ENCODE data around the gene NSUN3.

The NSUN3 gene

GRCh38 chr3:94118390-94118789 lies 55.5 kb downstream of the NSUN3 start:
- no peak for TF ChIP-seq CTCF (conservative IDR thresholded peaks at IDR 0.05; ENCODE audit: control insufficient read depth, insufficient read depth, low read depth, low read length)
- H3K4me3 ChIP-seq (ENCODE audit: control insufficient read depth, low read depth, low read length) = no peak overlapping the region
- no peak for DNase-seq (ENCODE audit: low read depth)

- TF ChIP-seq CTCF (conservative IDR thresholded peaks at IDR 0.05; ENCODE audit: control insufficient read depth, insufficient read depth, low read depth, low read length) = no peak
- DNase-seq (ENCODE audit: low read depth) = no peak
- no peak overlapping the region for H3K4me3 ChIP-seq (ENCODE audit: control insufficient read depth, low read depth, low read length)
These were observed 58.3 kb downstream of the NSUN3 start for GRCh38 chr3:94121161-94121560.

- DNase-seq (ENCODE audit: low read depth) = no peak
- no peak overlapping the region for H3K4me3 ChIP-seq (ENCODE audit: control insufficient read depth, low read depth, low read length)
- TF ChIP-seq CTCF (conservative IDR thresholded peaks at IDR 0.05; ENCODE audit: control insufficient read depth, insufficient read depth, low read depth, low read length) = no peak
These were observed 64.3 kb downstream of the NSUN3 start for GRCh38 chr3:94127115-94127514.

DNA sequence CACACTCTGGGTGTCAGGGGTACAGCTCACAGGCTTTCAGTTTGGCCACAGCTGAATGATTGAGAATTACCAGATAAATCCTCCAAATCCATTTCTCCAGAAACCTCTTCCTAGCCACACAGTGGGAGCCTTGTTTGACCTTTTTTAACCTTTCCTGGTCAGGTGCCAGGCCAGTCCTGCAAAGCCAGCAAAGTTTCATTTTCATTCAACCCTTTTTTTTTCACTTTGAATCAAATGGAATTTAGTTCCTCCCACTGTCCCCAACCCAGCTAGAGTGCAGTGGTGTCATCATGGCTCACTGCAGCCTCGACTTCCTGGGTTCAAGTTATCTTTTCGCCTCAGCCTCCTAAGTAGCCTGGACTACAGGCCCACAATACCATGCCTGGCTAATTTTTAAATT lies 67.8 kb downstream of the NSUN3 start:
- no peak overlapping the region for H3K4me3 ChIP-seq (ENCODE audit: control insufficient read depth, low read depth, low read length)
- no peak for DNase-seq (ENCODE audit: low read depth)
- TF ChIP-seq CTCF (conservative IDR thresholded peaks at IDR 0.05; ENCODE audit: control insufficient read depth, insufficient read depth, low read depth, low read length) = no peak

DNA sequence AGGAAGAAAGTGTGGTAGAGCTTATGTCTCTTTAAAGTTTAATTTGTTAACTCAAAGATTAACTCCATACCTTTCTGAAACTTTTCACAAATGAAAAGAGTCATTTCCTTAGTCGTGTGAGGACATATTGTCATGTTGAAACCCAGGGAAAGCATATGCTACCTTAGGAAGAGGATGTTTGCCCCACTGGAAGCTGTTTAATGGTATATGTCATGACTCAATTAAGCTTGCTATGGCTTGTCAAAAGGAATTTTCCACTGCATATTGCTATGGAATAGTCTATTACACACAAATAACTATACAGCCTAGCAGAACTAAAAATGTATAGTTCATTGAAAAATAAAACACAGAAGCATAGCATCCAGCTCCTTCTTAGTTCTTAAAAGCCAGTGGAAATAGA lies 69.9 kb downstream of the NSUN3 start:
- no peak for TF ChIP-seq CTCF (conservative IDR thresholded peaks at IDR 0.05; ENCODE audit: control insufficient read depth, insufficient read depth, low read depth, low read length)
- DNase-seq (ENCODE audit: low read depth) = no peak
- no peak overlapping the region for H3K4me3 ChIP-seq (ENCODE audit: control insufficient read depth, low read depth, low read length)

GRCh38 chr3:94136133-94136532 lies 73.3 kb downstream of the NSUN3 start:
- no peak for TF ChIP-seq CTCF (conservative IDR thresholded peaks at IDR 0.05; ENCODE audit: control insufficient read depth, insufficient read depth, low read depth, low read length)
- no peak for DNase-seq (ENCODE audit: low read depth)

DNA sequence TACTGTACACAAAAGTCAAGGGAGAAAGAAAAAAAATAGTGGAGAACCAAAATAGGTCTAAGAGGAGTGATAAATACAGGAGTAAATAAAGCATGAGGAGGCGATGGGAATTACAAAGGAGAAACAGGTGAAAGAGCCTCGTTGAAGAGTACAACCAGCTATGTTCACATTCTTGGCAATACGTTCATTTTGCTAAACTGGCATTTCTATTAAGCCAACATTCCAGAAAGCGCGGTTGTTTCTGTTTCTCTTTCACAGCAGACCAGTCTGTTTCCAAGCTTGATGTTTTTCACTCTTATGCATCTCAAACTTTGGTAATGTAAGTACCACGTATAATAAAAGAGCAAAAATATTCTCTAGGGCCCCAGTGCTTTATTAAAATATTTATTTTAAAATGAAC lies 74.5 kb downstream of the NSUN3 start:
- no peak for TF ChIP-seq CTCF (conservative IDR thresholded peaks at IDR 0.05; ENCODE audit: control insufficient read depth, insufficient read depth, low read depth, low read length)
- no peak overlapping the region for H3K4me3 ChIP-seq (ENCODE audit: control insufficient read depth, low read depth, low read length)
- no peak for DNase-seq (ENCODE audit: low read depth)

More at GRCh38 chr3:94136133-94136532, 73.3 kb downstream of the NSUN3 start:
- H3K4me3 ChIP-seq (ENCODE audit: control insufficient read depth, low read depth, low read length) = no peak overlapping the region
